Stimulated activated CD8-positive, alpha-beta memory T cell treated with anti-CD3 and anti-CD28 coated beads, Interleukin-7, amount 100 ng/mL, for 24 hours (primary cell): ENCODE results near the gene ADCYAP1R1.

Source experiments
- DNase-seq: peaks from one replicate; pipeline ENCODE4 v3.0.0-alpha.2; 2020; ENCODE audit warnings: low read depth

Gene ADCYAP1R1

DNA sequence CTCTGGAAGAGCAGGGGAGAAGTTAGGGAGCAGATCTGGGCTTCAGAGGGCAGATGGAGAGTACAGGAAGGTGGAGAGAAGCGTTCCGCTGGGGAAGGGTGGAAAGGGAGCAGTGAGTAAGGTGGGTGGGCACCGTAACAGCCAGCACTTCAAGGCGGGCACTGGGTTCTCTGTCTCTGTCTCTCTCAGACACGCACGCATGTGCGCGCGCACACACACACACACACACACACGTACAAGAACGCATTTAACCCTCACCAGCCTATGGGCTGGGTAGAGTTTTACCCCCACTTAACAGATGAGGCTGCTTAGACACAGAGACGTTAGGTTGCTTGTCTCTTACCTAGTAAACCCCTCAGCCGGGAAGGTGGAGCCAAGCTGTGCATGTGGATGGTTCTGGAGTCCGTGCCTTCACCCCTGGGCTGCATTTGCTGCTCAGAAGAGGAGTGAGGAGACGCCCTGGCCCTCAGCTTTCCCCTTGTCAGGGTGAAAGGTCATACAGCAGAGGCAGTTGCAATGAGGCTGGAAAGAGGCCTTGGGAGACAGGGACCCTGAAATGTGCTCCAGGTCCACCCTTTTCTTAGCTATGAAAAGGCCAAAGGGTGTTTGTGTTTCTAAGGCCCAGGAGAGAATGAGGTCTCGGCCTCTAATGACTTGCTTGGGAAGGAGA lies 16.0 kb downstream of the ADCYAP1R1 start:
- no peak for DNase-seq

DNA sequence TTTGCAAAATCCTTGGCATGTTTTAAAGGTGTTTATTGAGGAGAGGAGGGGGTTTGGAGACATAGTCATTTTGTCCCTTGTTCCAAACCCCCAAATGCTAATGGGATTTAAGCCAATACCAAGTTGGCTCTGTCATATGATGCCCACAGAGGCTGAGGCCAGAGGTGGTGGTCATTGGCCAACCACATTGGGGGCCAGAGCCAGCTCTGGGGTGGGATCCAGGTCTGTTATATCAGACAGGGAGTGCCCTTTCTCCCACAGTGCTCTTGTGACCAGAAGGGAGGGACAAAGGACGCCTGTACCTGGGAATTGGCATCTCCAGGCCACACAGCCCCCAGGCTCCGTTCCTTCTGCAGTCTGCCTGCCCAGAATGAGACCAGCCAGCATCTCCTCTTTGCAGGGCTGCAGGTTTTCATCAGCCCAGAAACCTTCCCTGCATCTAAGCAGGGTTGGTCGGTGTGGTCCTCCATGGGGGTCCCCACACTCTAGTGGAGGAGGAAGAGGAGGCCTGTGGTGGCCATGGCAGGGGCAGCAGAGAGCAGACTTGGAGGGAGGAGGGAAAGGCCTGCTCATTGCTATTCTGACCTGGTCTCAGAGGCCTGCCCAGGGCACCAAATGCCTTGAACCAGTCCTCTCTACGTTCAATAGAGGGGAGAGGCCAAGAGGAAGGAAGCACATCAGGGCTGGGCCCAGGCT lies 17.9 kb downstream of the ADCYAP1R1 start:
- no peak for DNase-seq

DNA sequence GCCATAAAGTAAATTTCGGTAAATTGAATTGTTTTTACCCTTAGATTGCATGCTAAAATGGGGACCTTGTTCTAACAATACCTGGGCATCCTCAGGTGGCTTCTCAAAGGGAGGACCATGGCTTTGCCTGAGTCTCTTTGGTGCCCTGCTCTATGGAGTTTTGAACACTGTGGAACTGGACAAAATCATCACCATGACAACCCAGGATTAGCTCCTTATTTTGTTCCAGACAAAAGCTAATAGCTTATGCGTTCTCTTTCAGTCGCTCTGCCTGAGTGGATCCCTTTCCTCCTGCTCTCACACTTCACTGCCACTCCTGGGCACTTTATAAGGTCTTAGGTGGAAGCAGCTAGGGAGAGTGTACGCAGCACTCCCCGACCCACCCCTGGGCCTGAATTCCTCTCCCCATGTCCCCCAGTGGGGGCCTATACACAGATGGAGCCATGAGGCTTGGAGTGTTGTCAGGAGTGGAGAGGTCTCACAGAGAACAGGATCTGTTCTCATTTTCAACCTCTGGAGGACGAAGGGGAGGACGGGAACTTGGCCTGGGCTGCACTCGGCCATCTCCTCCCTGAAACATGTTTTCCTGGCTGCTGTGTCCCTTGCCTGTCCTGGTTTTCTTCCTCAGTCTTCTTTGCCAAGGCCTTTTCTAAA lies 19.0 kb downstream of the ADCYAP1R1 start:
- no peak for DNase-seq

DNA sequence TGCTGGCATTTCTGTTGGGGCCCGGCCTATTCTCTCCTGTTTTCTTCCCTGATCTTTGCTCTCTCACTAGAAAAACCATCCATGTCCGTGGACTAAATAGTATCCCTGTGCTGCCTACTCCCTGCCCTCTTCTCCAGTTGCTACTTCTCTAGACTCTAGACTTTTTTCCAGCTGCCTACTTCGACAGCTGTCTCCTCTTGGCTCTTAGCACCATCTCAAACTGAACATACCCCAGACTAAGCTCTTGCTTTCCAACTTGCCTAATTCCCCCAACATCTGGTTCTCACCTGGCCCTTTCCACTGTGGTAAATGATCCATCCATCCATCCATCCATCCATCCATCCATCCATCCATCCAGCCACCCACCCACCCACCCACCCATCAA lies 19.5 kb downstream of the ADCYAP1R1 start:
- DNase-seq = no peak

DNA sequence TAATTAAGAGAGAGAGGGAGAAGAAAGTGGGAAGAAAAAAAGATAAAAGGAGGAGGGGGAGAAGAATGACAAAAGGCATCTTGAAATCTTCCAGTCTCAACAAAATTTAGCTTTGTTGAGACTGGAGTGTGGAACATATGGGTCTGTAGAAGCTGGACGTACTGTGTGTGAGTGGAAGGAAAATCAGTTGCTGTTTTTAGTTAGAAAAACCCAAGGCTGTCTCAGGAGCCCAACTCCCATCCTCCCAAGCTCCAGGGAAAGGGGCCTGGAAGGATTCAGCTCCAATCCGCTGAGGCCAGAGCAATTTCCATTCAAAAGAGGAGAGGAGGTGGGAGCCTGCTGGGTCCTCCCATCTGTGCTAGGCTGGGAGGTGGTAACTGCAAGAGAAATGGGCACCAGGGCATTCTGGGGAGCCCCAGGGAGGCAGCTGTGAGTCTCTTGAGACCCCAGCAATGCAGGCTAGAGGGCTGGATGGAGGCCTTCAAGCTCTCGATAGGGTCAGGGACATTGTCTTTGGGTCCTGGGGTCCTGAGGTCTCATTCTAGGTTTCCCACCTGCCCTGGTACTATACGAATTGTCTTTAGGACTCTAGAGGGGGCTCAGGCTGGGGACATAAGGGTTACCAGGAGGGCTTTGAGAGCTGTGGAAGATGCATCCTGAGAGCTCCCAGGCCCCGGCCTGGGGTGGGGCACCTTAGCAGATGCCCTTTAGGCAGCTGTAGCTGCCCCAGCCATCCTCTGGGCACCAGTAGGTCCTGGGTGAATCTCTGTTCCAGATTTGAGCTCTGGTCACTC lies 21.4 kb downstream of the ADCYAP1R1 start:
- DNase-seq = no peak

DNA sequence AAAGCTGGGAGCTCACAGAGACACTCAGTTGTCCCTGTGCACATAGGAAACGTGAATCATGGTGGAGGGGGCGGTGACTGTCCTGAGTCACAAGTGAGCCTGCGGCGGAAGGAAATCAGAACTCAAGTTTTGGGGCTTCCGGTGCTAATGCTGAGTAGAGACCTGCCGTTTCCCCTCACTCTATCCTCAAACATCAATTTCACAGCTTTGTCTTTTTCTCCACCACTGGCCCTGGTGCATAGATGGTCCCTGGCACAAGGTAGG lies 21.9 kb downstream of the ADCYAP1R1 start:
- no peak for DNase-seq

DNA sequence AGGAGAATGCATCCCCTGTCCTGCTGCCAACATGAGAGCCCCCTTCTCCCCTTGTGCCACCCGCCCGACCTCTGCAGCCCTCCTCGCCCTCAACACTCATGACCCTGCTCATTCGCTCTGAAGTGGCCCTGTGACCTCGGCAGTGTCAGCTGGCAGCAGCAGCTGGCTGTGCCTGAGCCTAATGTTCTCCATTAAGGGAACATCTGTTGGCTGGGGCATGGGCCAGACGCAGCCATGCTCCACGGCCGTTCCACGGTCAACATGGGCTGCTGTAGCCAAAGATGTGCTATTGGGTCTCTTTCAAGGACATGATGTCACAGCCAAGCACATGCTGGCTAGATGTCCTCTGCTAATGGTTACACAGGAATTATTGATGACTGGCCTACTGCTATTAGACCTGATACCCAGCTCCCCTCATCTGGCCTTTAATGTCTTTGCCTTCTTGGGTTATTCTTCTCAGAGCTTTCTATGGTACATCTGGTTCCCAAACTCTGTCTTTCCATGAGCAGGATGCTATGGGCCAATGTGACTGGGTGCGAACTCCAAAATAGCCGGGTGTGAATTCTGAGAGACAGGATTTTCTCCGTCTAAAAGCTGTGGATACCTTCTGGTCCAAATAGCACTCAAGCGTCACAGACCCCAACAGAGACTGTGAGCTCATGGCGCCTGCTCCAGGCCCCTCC lies 22.4 kb downstream of the ADCYAP1R1 start:
- no peak for DNase-seq

DNA sequence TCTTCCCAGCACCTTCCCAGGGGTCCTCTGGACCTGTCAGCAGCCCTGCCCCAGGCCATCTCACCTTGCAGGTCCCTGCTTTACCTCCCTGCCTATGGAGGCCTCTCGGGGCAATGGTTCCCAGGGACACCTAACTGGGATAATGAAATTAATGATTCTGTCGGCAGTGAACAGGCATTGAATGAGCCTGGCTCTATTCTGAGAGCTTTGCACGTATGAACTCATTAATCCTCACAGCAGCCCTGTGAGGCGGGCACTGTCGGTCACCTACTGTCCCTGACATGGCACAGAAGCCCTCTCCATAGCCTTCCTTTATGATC lies 22.9 kb downstream of the ADCYAP1R1 start:
- DNase-seq = no peak

DNA sequence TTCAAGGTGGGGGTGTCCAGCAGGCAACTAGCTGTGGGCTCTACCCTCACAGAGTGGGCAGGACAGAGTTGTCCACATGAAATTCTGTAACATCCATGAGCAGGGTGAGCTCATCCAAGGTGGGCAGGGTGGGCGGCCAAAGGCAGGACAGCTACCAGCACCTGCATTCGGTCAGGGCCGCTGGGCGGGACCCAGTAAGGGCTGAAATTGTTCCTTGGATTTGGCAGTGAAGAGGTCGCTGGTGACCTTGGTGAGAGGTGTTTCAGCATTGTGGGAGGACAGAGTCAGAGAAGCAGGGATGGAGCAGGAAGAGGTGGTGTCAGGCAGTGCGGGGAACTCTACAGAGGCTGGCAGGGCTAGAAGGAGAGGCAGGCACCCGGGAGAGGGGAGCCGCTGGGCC lies 23.9 kb downstream of the ADCYAP1R1 start:
- no peak for DNase-seq

DNA sequence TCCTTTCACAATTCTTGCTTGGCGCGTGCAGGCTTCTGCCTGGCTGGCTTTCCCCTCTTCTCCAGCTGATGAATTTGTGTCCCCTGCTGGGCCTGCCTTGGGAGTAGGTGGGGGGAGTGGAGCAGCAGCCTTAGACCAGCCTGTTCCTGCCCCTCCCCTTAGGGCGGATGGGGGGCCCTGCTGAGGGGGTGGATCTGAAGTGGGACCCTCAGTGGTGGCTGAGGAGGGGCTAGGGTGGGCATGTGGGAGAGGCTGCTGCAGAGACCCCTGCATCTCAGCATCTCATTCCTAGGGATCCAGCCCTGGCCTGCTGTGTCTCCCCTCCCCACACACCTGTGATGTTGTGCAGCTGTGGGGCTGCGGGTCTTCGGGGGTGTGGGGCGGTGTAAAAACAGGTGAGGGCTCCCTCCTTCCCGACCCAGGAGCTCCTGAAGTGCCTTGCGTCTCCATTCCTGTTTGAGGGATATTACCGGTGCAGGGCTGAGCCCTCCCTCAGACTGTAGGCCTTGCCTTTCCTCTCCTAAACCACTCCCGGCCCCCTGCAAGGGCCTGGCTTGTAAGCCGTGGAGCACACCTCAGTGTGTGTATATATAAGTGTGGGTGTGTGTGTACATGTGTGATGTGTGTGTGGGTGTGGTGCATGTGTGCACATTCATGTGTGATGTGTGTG lies 24.7 kb downstream of the ADCYAP1R1 start:
- DNase-seq = no peak

DNA sequence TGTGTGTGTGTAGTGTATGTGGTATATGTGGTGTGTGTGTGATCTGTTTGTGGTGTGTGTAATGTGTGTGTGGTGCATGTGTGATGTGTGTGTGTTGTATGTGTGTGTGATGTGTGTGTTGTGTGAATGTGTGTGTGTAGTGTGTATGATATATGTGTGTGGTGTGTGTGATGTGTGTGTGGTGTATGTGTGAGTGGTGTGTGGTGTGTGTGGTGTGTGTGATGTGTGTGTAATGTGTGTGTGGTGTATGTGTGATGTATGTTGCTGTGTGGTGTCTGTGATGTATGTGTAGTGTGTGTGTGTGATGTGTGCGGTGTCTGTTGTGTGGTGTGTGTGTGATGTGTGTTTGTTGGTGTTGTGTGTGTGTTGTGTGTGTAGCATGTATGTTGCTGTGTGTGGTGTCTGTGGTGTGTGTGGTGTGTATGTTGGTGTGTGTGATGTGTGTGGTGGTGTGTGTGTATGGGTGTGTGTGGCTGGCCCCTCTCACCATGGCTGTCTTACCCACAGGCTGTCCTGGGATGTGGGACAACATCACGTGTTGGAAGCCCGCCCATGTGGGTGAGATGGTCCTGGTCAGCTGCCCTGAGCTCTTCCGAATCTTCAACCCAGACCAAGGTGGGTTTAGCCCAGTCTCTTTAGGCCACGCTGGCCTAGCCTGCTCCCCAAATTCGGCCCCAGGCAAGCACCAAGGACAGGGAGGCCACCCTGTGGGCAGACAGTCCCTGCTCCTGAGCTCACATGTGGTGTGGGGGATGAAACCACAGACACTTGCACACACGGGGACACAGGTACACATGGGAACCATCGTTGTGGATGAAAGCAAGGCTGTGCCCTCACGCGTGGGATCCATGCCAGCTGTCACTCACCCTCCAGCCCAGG lies 25.6 kb downstream of the ADCYAP1R1 start:
- no peak for DNase-seq

DNA sequence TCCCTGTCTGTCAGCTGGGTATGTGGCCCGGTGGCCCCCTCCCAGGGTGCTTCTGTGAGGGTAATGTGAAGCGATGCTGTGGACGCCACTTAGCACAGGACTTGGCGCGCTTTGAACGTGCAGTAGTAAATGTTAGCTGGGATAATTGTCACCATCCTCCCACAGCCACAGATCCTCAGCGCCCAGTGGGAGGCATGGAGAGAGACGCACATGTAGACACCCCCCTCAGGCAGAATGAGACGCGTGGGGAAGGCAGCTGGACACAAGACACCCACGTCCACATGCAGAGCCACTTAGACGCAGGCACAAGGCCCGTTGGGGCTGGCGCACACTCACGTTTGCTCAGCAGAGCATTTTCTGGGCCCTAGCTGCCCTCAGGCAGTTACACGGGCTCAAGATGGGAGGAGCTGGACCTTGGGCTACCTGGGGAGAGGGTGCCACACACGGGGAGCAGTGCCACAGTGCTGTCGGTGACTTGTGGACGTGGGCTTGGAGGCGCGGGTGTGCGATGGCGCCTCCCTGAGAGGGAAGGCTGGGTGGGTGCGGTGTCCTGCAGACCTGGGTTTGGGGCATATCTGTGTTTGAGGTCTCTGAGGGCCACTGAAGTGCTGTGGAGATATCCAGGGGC lies 26.4 kb downstream of the ADCYAP1R1 start:
- no peak for DNase-seq

DNA sequence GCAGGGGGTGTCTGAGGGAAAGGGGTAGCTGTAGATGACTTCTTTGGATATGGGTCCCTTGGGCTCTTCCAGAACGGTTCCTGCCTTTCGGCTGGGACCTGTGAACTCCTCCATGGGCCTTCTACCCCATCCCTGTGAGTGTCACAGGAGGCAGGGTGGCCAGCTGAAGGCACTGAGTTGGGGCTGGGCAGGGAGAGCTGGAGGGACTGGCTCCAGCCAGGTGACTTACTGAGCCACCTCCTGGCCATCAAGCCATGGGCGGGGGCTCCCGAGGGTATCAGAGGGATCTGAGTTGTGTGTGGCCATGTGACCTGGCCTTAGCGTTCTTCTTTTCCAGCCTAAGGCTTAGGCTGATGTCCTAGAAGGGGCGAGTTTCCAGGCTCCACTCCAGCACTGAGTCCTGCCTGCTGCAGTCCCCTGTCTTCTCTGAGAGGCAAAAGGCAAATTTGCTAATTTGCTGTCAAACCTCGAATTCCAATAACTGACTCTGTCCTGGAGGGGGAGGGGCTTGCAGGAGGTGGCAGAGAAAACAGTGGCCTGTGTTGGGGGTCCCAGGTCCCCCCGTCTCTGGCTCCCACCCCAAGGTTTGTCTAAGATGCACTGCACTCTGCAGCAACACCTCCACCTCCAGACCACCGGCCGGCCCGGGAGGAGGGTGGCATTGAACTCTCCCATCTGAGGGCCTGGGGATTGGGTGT lies 27.2 kb downstream of the ADCYAP1R1 start:
- DNase-seq = no peak

DNA sequence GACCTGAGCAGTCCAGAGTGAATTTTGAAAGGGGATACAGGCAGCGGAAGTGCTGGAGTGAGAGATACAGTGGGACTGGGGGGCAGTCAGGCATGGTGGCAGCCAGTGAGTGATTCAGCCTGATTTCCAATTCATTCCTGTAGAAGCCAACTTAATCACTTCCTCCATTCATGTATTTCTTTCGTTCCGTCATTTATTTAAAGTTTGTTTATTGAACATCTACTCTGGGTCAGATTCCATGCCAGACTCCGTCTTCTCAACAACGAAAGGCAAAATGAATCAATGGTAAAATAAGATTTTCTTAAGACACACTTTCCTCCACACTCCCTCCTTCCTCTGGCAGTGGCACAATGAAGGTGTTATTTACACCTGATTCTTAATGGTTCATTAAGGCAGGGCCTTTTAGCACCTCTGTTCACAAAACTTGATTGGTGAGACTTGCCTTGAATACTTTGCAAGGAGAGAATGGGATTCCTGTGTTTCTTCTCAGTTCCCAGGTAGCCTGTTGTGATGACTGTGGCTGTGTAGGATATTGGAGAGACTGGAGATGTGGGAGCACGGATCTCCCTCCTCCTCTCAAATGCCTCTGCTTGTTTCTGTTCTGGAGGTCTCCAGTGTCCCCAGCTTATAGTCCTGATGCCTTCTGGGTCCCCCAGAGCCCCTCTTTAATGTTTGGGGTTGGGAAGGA lies 27.9 kb downstream of the ADCYAP1R1 start:
- DNase-seq = no peak

DNA sequence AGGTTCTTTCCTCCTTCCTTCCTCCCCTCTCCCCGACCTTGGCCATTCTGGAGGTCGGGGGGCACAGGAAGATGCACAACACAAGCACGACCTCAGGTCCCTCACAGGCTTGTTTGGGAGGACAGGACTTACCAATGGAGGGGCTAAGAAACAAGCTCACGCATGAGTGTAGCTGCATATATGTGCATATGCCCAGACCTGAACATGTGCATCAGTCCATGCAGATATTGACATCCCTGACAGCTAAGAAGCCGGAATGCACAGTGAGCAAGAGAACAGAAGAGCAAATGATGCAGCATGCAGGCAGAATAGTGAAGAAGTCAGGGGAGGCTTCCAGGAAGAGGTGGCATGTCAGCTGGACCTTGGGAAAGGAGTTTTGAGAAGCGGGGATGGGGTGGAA lies 28.7 kb downstream of the ADCYAP1R1 start:
- no peak for DNase-seq

DNA sequence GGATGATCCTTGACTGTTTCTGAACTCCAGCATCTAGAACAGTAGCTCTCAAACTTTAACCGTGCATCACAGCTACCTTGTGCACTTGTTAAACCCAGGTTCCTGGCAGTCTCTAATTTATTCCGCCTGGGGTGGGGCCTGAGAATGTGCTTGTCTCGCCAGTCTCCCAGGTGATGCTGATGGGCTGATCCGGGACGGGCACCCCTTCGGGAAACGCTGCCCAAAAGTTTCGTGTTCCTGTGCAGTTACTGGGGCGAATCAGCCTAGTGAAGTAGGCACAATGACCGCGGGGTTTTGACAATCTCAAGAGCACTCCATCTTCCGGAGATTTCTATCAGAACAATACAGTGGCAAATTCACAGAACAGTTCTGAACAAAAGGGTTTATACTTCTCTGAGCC lies 29.9 kb downstream of the ADCYAP1R1 start:
- no peak for DNase-seq

DNA sequence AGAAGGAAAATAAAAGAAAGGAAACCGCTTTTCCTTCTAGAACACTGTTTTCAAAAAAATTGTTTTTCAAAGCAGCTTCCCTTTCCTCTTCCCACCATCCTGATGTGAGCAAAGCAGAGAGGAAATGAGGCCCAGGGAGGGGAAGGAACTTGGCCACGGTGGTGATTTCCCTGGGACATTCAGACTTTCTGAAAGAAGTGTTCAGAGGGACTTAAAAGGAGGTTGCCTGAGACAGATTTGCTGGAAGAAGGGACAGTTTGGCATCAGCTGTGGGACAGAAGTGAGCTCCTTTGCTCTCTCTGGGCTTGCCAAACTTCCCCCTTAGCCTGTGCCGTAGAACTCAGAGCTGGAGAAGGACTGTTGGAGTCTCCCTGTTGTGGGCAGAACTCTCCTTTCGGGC lies 30.3 kb downstream of the ADCYAP1R1 start:
- no peak for DNase-seq

DNA sequence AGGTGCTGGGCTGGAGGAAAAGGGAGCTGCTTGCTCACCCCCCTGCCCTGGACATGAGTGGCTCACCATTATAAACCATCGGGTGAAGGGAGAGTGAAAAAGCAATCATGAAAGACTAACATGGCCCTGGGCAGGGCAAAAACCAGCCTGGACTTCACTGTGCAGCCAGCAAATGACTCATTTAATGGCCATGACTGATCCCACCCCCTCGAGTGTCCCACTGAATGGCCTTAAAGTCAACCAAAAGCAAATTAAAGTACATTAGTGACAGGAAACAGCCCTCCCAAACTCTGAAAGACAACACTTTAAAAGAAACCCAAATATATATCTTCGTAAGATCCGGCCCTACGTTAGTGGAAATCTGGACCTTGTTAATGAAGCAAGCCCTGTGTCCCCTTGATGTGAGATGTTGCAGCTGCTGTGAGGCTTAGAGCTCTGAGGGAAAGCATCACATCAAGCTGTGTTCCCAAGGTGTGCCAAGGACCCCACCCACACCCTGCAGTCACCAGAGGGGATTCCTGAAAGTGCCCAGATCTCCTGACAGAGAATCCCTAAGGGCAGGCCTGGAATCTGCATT lies 31.2 kb downstream of the ADCYAP1R1 start:
- no peak for DNase-seq

DNA sequence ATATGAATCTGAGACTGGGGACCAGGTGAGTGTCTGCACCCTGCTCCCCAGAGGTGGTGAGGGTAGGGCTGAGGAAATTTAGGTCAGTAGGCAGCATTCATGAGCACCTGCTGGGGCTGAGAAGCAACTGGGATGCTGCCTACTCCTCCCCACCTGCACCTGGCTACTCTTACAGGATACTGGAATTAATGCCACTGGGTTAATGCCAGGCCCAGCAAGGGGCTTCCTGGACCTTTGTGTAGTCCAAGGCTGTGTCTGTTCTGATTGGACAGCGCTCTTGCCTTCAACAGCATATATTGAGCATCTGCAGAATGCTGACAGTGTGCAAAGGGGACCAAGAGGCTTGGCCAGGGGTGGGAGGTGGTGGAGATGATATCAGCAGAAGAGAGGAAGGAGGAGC lies 32.1 kb downstream of the ADCYAP1R1 start:
- DNase-seq = no peak
